ENCODE measurements around the gene IGFBP2. TPM values are rescaled to one million over a fixed set of nuclear protein-coding genes. Genes with fewer than 3 reads are reported as not detected.

IGFBP2 gene
- total RNA-seq, 6 experiments from 2014 or later: 0.28 to 0.40 TPM; not detected in 4

DNA sequence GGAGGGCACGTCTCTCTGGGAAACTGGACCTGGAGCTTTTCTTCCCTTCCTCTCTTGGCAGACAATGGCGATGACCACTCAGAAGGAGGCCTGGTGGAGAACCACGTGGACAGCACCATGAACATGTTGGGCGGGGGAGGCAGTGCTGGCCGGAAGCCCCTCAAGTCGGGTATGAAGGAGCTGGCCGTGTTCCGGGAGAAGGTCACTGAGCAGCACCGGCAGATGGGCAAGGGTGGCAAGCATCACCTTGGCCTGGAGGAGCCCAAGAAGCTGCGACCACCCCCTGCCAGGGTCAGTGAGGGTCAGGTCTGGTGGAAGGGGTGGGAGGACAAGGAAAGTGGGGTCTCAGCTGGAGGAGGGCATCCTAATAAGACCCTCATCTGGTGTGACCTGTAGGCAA is 27.3 kb downstream of the IGFBP2 start:
- H3K4me3 Mint-ChIP-seq: no peak overlapping the region
- H3K9me3 Mint-ChIP-seq: no peaks in the 10 kb centered on the region
- H3K27me3 Mint-ChIP-seq (ENCODE audit: insufficient read depth): peaks cover 28% of the 10 kb centered on the region
- no peaks in the 10 kb centered on the region for H3K36me3 Mint-ChIP-seq (ENCODE audit: low read depth)
- peaks cover 7% of the 10 kb centered on the region; the same call in 1 of the 2 replicates for H3K4me1 Mint-ChIP-seq (ENCODE audit: low read depth)
- H3K27ac Mint-ChIP-seq: no peak overlapping the region
- no peak for DNase-seq
- no peak for TF ChIP-seq CTCF (IDR thresholded peaks at IDR 0.05)

DNA sequence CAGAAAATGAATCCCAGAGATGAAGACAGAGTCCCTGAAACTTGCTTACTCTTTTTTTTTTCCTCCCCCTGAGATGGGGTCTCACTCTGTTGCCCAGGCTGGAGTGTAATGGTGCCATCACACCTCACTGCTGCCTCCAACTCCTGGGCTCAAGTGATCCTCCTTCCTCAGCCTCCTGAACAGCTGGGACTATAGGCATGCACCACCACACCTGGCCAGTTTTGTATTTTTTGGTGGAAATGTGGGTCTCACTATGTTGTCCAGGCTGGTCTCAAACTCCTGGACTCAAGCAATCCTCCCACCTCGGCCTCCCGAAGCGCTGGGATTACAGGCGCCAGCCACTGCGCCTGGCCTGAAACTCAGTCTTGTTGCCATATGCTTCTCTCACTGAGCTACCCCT is 27.8 kb downstream of the IGFBP2 start:
- Mint-ChIP-seq H3K27me3 (ENCODE audit: insufficient read depth) (peaks cover 28% of the 10 kb centered on the region), H3K27ac (no peak overlapping the region), H3K9me3 (no peaks in the 10 kb centered on the region), H3K4me3 (no peak overlapping the region), H3K4me1 (ENCODE audit: low read depth) (peaks cover 7% of the 10 kb centered on the region; the same call in 1 of the 2 replicates), H3K36me3 (ENCODE audit: low read depth) (no peaks in the 10 kb centered on the region)
- no peak for TF ChIP-seq CTCF (IDR thresholded peaks at IDR 0.05)
- no peak for DNase-seq

DNA sequence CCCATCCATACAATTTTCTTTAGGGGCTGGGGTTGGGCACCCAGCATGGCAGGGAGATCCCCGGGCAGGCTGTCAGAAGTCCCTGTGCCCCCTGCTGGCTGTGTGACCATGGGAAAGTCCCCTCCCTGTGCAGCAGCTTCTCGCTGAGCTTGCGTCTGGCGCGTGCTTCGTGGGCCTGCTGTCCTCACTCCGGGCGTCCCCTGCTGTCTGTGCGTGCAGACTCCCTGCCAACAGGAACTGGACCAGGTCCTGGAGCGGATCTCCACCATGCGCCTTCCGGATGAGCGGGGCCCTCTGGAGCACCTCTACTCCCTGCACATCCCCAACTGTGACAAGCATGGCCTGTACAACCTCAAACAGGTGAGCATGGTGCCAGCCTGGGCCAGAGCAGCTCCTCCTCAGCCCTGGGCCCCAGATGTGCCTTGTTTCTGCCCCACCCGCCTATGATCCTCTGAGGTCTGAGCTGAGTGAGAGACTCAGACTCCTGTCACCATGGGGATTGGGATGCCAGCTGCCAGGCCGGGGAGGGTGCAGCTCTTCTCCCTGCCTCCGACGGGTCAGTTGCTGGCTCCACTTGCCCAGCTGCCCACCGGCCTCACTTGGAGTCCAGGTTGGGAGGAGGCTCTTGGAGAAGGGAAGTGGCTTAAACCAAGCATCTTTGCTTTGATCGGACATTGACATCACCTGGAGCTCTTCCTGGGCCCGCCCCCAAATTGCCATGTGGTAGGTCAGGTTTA is 28.6 kb downstream of the IGFBP2 start:
- peak; percentile 57 for TF ChIP-seq CTCF (IDR thresholded peaks at IDR 0.05)
- H3K36me3 Mint-ChIP-seq (ENCODE audit: low read depth): no peaks in the 10 kb centered on the region
- no peak for DNase-seq
- no peak overlapping the region for H3K4me3 Mint-ChIP-seq
- H3K9me3 Mint-ChIP-seq: no peaks in the 10 kb centered on the region
- peaks cover 7% of the 10 kb centered on the region; the same call in 1 of the 2 replicates for H3K4me1 Mint-ChIP-seq (ENCODE audit: low read depth)
- peaks cover 22% of the 10 kb centered on the region for H3K27me3 Mint-ChIP-seq (ENCODE audit: insufficient read depth)
- no peak overlapping the region for H3K27ac Mint-ChIP-seq

GRCh38 chr2:216663106-216663505 is 29.9 kb downstream of the IGFBP2 start:
- Mint-ChIP-seq H3K27me3 (ENCODE audit: insufficient read depth) (peaks cover 10% of the 10 kb centered on the region), H3K27ac (no peak overlapping the region), H3K4me3 (no peak overlapping the region), H3K9me3 (no peaks in the 10 kb centered on the region), H3K4me1 (ENCODE audit: low read depth) (peaks cover 2% of the 10 kb centered on the region; the same call in 1 of the 2 replicates), H3K36me3 (ENCODE audit: low read depth) (no peaks in the 10 kb centered on the region)
- no peak for DNase-seq
- no peak for TF ChIP-seq CTCF (IDR thresholded peaks at IDR 0.05)

DNA sequence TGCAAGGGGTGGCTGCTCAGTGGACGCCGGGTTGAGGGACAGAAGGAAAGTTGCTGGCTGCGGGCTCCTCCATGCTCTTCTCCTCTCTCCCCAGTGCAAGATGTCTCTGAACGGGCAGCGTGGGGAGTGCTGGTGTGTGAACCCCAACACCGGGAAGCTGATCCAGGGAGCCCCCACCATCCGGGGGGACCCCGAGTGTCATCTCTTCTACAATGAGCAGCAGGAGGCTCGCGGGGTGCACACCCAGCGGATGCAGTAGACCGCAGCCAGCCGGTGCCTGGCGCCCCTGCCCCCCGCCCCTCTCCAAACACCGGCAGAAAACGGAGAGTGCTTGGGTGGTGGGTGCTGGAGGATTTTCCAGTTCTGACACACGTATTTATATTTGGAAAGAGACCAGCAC is 30.6 kb downstream of the IGFBP2 start:
- Mint-ChIP-seq H3K4me3 (no peak overlapping the region), H3K4me1 (ENCODE audit: low read depth) (no peaks in the 10 kb centered on the region), H3K27ac (no peak overlapping the region), H3K36me3 (ENCODE audit: low read depth) (no peaks in the 10 kb centered on the region), H3K27me3 (ENCODE audit: insufficient read depth) (peaks cover 13% of the 10 kb centered on the region), H3K9me3 (no peaks in the 10 kb centered on the region)
- no peak for TF ChIP-seq CTCF (IDR thresholded peaks at IDR 0.05)
- DNase-seq: no peak
